Activated T-cell treated with anti-CD3 and anti-CD28 coated beads for 24 hours (primary cell): ENCODE data around the gene ERBB4.

ENCODE experiments used
- DNase-seq: peaks from one replicate; pipeline ENCODE4 v3.0.0-alpha.2; 2020; ENCODE audit warnings: low read depth

Gene ERBB4

DNA sequence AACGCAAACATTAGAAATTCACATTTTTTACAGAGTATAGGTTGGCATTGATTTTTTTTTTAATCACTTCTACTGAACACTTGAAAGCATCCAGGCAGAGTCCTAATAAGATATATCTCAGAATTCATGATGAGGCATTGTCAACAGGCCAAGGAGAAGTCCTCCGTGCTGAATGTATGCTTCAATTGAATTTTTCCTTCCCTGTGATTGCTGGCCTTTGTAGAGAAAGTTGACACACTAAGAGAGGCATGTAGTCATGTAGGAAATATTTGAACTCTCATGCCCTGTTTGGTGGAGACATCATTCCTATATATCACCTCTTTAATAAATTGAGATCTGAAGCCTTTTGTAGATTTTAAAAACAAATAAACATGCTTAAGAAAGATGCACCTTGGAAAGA is 1137.3 kb downstream of the ERBB4 start:
- DNase-seq: no peak

DNA sequence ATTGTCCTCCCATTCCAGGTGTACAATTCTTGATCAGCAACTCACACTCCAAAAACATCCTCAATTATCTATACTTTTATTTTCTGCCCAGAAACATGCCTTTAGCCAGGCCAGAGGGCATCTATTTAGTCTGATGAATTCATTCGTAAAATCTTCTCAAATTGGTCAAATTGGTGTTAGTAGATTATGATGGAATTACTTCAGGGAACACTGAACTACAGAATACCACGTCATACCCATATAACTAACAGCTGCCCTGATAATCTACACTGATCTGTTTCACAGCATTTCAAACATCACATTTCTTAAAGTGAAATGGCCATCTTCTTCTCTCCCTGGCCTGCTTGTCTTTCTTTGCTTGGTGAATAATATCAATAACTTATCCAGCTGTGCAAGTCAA is 1140.8 kb downstream of the ERBB4 start:
- no peak for DNase-seq

DNA sequence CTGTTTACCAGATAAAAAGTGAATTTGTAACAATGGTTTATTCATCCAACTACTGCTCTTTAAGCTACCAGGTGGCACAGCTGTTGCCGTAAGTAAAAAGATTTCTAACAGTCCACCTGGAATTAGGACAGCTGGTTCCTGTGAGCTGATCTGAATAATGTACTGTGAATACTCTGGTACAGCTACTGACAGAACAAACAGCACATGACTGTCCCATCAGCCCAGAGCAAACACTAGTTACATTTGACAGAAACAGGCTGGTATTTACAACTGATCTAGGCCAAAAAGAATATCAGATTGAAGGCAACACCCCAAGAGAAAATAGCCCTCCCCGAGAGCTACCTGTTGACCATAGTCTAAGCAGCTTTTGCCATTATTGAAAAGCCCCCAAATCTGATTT is 1141.8 kb downstream of the ERBB4 start:
- DNase-seq: no peak

DNA sequence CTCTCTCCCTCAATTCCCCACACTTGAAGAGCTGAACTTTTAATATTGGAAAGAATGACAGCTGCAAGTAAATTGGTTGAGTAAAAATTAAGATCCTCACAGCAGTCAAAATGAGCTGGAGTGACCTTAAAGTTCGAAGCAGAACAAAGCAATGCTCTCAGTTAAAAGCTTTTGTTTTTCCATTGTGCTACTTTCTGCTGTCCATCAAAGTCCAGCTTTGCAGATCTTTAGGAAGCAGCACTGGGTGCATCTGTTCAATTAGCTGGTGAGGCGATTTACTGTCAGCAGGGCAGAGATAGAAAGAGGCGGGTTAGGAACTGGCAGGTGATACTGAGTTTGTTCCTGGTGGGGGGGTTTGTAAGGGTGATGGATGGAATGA is 1147.4 kb downstream of the ERBB4 start:
- DNase-seq: no peak

DNA sequence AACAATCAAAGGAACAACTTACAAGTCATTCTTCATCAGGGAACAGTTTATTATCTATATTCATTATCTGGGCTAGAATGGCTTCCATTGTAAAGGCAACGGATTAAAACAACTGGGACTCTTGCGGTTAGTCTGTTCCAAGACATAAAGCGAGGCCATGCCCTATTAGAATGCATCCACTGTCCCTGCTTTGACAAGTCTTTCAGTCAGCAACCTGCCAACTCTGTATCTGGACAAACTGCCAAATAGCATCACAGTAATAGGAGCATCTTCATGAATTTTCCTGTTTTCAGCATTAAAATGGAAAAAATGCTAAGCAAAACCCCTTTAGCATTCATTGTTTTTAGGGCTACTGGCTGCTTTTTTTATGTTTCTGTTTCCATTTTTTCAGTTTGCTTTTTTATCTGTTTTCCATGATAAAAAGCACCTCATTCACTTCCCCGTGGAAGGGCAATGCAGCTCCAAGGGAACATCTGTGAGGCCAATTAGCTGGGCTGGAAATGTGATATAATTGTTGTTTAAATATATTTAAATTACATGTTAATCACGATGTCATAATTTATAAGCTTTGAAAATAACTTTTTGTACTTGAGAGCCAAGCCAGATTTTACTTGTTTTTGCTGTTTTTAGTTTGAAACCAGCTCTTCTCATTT is 1147.9 kb downstream of the ERBB4 start:
- no peak for DNase-seq

DNA sequence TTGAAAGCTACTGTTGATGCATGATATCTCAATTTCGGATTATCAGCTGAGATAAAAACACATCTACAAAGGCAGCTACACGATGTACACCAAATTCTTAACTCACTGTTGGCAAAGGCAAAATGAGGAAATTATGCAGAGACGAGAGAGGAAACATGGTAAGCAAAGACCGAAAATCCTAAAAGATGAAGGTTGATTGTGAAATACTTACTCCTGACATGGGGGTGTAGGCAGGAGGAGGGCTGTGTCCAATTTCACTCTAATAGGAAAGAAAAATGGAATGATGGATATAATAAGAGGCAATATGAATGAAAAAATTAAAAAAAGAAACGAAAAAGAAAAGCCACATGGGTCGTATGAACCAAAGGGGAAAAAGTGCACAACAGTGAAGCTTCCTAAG is 1150.9 kb downstream of the ERBB4 start:
- no peak for DNase-seq

DNA sequence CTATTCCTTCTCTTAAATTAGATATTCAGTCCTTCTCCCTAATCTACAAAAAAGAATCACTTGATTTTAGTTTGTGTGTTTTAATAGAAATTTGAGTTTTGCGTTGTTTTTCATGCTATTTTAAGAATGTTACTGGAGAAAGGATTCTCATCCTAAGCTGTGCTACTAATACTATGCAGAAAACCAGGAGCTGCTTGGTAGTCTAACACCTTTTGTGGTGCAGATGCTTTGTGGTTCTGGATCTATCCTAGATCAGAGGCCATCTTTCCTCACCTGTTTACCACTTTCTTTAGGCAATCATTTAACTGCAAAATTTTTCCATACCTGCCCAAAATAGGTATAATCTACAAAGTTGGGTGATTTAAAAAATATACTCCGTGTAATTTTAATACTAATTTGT is 1158.6 kb downstream of the ERBB4 start:
- DNase-seq: no peak

DNA sequence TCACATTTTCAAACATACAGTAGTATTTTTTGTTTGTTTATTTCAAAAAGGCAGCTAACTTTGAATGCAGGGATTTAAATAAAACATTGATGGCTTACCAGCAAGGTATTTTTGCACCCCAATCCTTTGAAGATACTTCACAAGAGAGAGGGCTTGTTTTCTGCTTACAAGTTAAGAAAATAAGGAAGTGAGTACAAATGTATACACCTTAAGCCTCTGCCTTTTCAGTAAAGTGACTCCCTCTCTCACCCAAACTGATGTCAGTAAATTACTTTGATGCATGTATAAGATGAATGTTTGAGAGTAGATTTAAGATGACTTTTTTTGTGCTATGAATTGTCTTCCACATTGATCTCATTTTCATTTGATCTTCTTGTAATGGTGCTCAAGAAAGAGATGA is 1162.2 kb downstream of the ERBB4 start:
- no peak for DNase-seq

DNA sequence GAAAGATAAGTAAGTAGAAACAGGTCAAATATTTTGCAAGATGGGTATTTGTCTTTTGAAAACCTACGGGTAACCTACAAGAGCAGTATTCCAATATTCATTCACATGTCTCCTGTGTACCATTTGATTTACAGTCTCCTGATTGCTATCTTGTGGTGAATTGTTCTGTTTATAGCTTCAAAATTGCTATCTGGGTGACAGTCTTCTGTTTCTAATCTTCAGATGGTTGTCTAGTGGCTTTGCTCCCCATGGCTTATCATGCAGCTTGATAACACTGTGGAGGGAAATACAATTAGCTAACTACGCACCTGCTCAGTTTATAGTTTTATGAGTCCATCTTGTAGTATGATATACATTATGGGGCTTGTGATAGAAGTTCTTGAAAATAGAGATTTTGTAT is 1165.4 kb downstream of the ERBB4 start:
- no peak for DNase-seq

DNA sequence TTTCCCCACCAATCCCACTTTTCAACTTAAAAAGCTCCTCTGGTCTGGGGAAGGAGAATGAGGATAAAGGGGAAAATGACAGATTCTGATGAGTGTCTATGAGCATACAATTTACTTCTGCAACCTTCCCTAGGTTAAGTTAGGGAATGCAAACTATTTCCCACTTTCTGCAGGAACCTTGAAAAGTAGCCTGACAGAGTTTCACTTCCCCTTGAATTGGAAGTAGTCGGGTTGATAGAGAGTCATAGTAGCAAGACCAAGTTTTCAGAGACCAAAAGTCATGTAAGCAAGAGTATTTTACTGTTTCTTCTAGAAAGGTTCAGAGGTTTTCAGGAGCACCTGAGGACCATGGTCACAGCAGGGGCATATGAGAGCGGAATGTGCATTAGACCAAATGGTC is 1167.1 kb downstream of the ERBB4 start:
- no peak for DNase-seq

DNA sequence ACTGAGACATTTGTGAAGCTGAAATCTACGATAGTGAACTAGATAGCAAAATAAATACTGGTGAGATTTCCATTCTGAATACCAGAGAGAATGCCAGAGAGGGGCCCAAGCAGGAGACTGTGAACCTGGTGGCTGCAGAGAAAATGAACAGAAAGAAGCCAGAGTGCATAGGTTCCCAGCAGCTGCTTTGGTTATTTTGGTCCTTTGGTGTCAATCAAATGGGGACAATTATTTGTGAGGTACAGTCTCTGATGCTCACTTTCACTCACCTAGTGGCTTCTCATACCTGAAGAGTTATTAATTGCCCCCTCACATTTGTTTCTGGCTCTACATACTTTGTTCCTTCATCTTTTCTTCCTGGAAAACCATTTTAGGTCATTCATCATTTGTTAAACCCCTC is 1170.1 kb downstream of the ERBB4 start:
- no peak for DNase-seq

DNA sequence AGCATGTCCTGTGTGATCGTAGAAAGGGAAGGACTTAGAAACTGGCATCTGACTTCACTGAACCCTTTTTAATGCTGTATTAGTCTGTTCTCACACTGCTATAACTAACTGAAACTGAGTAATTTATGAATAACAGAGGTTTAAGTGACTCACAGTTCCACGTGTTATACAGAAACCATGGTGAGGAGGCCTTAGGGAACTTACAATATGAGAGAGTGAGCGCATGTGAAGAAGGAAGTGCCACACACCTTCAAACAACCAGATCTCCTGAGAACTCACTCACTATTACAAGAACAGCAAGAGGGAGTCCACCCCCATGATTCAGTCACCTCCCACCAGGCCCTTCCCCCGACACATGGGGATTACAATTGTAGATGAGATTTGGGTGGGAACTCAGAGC is 1170.9 kb downstream of the ERBB4 start:
- DNase-seq: no peak

DNA sequence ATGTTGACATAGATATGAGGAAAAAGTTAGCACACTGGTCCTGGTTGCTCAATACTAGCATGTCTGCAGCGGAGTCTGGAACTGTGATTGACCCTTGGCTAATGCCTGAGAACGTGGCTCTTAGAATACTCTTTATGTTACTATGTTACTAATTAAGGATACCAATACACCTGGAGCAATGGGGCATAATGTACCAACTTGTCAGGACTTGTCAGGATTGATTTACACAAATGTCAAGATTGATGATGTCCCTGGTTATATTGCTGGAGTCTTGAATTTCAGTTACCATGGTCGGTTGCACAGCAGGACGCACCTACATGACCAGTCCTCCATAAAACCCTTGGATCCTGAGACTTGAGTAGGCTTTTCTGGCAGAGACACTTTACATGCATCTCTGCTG is 1171.3 kb downstream of the ERBB4 start:
- DNase-seq: no peak

DNA sequence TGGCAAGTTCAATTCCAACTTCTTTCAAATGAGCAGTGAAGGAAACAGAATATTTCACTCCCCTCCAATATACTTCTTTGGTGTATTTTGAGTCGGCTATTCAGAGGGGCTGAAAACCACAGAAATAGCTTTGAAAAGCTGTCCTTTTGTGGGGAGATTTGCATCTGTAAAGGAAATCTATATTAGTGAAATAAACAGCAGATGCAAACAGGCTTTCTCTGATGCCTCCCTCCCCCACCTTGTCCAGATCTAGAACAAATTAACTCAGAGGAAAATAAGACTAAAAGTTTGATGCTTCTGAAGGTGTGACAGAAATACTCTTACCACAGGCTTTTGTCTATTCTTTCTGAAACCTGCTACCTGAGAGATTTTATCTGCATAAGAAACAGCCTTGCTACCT is 1173.7 kb downstream of the ERBB4 start:
- DNase-seq: no peak

DNA sequence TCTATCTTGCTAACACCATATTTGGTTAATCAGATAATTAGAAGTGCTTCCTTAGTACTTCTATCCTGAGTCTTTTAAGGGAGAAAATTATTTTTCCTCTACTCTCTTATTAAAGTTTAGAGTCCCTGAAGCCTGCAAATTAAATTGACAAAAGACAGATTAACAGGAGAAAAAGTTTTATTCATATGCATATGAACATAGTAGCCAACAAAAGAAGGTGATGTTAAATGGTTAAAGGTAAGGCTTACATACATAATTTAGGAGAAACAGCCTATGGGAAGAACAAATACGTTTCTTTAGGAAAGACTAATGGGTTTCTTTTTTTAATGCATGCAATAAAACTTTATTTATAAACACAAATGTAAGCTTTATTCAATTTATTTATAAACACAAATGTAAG is 1177.2 kb downstream of the ERBB4 start:
- no peak for DNase-seq

DNA sequence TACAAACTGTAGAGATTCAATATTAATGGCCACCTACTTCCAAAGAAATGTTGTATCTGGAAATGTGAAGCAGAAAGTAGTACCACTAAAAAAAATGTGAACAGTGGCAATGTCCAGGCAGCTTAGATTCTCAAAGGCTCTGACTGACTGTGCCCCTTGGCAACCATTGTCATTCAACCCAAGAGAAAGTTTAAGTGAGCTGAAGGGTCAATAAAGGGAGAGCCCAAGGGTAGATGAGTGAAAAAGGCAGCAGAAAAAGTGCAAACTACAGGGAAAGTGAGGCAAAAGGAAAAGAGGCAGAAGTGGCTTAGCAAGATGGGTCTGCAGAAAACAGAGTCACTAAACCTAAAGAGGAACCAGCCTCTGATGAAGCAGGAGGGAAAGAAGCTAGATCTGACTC is 1179.3 kb downstream of the ERBB4 start:
- DNase-seq: no peak

DNA sequence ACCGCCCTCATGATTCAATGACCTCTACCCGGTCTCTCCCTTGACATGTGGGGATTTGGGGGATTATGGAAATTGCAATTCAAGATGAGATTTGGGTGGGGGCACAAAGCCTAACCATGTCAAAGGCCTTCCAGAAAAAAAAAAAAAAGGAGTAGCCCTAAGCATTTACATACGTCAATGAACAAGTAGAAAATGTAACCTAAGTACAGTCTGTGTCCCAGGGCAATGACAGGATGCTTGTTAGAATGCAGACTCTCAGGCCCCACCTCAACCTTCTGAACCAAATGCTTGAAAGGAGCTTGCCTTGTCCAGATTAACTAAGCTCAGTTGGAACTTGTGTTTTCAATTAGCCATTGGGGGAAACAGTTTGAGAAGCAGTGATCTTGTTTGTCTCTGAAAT is 1180.1 kb downstream of the ERBB4 start:
- DNase-seq: no peak

DNA sequence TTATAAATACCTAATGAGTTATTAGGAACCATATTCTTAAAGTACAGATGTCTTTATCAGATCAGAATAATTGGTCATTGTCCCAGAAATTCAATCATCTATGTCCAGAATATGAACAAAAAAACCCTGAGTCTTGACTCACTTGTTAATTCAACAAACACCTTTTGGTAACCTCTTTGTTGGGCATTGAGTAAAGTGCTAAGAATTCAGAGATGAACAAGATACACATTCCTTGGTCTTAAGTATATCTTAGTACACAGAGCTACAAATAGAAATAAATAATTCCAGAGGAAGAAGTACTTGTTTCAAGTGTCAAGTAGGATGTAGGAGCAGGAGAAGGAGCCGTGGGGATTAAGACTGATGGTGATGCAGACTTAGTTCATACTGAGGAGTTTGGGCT is 1184.1 kb downstream of the ERBB4 start:
- no peak for DNase-seq

DNA sequence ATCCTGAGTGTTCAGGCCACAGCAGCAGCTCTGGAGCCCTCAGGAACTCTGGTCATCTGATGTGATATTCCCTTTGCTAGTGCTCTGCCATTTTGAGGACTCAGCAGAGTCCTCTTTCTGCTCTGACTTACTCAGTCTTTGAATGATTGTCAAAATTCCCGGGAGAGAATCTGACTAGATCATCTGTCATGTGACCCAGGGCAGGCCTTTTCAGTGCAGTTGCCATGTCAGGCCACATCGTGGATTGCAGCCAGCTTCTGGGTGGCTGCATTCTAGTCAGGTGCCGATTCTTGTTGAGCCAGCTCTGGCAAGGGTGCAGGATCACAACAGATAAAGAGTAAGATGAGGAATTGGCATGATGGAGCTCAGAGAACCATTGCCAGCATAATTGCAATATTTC is 1186.6 kb downstream of the ERBB4 start:
- DNase-seq: no peak

DNA sequence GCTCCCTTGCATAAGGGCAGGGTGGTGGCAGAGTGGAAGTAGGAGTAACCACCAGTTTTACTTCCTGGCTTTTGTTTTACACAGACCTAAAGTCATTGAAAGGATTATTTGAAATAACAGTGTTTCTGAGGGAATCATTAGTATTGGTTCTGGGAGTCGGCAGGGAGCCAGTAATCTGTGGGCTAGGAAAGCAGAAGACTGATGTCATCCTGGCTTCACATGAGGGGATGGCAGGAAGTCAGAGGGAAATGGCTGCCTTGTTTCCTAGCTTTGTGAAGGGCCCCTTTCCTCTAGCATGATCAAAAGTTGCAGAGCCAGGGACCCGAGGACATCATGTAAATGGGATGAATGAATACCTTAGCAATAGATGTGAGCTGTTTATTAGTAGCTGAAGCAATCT is 1189.6 kb downstream of the ERBB4 start:
- no peak for DNase-seq

DNA sequence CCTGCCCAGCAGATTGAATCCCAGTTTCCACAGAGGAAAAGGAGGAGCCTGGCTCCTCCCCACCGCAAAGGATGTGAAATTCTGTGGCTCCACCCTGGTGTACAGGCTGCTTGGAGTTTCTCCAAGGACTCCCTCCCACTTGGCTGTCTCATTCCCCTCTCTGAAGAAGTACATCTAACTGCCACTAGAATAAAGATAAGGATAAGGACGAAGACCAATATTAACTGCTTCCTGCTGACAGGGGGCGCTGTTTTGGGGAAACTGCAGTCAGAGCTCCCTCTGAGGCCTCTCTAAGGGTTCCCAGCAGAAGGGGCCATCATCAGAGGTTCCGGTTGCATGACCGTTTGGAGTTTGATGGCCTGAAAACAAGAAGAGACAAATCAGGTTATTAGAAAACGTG is 1191.3 kb downstream of the ERBB4 start:
- DNase-seq: no peak

DNA sequence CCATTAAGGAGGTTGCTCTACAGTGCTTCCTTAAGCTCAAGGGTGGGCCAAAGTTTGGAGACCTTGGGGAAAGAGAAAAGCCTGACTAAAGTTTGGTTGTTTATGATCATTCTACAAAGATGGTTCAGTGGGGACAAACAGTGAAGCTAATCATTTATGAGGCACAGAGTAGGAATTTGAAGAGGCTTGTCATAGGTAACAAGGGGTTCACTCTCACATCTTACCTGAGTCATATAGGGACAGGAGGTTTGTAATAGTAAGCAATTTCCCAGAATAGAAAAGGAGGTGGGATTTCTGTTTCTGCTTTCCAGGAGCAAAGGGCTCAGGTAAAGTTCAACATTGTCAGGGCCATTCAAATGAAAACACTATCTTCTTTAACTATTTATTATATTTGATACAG is 1194.3 kb downstream of the ERBB4 start:
- DNase-seq: no peak

DNA sequence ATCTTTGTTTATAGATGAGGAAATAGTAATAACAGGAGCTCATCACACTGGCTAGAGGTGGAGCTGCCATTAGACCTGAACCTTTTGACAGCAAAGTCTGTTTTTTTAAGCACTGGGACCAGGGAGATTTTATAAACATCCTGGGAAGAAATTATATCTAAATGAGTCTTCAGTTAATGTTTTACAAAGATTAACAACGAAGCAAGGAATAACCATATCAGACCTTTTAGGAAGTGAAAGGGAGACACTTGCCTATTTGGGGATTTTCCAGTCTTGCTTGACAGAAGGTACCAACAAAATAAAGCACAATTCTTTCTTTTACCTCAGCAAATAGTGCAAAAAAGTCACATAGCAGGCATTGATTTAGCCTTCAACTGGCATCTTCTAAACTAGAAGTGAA is 1205.2 kb downstream of the ERBB4 start:
- no peak for DNase-seq

DNA sequence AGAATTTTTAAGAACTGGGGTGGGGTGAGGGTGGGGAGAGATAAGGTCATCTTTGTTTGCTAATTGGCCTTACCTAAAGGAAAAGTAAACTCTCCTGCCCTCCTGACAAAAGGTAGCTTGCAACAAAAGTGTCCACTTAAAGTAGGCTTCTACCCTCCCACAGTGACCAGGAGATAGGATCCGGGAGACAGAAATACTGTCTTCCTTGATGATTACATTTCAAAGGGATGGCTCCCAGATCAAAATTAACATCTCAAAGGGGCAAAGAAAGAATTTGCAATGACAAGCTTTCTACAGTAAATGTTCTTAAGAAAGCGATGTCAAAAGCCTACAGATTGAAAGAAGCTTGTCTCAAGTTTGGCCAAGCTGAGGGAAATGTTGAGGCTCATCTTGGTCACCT is 1206.9 kb downstream of the ERBB4 start:
- no peak for DNase-seq

DNA sequence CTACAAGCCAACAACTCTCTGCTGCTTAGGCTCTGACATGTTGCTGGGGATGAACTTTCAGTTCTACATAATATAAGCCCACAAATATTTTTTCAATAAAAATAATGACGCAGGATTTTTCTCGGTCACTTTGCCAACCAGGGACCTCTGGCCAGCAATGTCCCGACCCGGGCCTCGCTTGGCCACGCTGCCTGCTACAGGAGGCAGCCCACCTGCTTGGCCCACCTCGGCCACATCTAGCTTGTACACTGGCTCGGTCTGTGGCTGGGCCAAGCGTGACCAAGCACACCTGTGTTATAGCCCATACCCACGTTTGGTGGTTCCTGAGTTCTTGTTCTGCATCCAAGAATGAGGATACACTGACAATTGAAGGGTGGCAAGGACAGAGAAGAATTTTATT is 1208.7 kb downstream of the ERBB4 start:
- no peak for DNase-seq
